Endothelial cell of umbilical vein (primary cell): Measurements from ENCODE around the gene MAPKAP1. TPM values are rescaled to one million over a fixed set of nuclear protein-coding genes. Genes with fewer than 3 reads are reported as not detected.

Source experiments
- BruUV-seq: library from RNA; stranded (reverse); fragments of 400-500 nt; replicated peaks from 2 replicates; lab custom pipeline; 2021; lab: Mats Ljungman, UMichigan
- CTCF ChIA-PET: fragments of 300-600, 350-600 bp; sonication (Branson Sonifier 250); formaldehyde crosslinking; loops from one replicate; lab custom pipeline; 2021; ENCODE audit warnings: antibody characterized with exemption, inconsistent platforms; lab: Charles Lee
- POLR2A ChIA-PET: fragments of 300-600, 350-600 bp; sonication (Branson Sonifier 250); formaldehyde crosslinking; loops from one replicate; lab custom pipeline; 2021; ENCODE audit warnings: antibody characterized with exemption, inconsistent platforms; lab: Charles Lee
- DNase-seq: peaks from one replicate; pipeline ENCODE4 v3.0.0-alpha.2; 2011; ENCODE audit warnings: low read depth, low spot score
- FAIRE-seq: peaks from 2 replicates; lab custom pipeline; 2011; peaks lifted over from hg19 to GRCh38; lab: Jason Lieb, UNC
- H2AFZ ChIP-seq: 2 replicates; pipeline ENCODE4 v1.6.0; 2012; ENCODE audit warnings: low read depth, low read length, control low read depth, inconsistent platforms
- H3K27ac ChIP-seq: 2 replicates; pipeline ENCODE4 v1.5.1; 2011; ENCODE audit warnings: low read depth, mild to moderate bottlenecking, control low read depth, low read length, moderate library complexity; ENCODE audit not compliant: insufficient read depth
- H3K27me3 ChIP-seq, 2 experiments: 2 replicates each; pipeline versions ENCODE4 v1.6.0 to v1.6.1; 2011; ENCODE audit warnings: low read length in 2 of 2, mixed read lengths in 1 of 2; ENCODE audit not compliant: control insufficient read depth in 2 of 2, insufficient read depth in 2 of 2
- H3K36me3 ChIP-seq, 2 experiments: 2 replicates in 1 of 2; 3 replicates in 1 of 2; pipeline ENCODE4 v1.5.1; 2011; ENCODE audit warnings: low read length in 2 of 2, mild to moderate bottlenecking in 1 of 2, moderate library complexity in 1 of 2; ENCODE audit not compliant: control insufficient read depth in 2 of 2, insufficient read depth in 2 of 2; ENCODE audit errors: extremely low read depth in 1 of 2
- H3K4me1 ChIP-seq: 3 replicates; pipeline ENCODE4 v1.5.1; 2011; ENCODE audit warnings: mild to moderate bottlenecking, low read length; ENCODE audit not compliant: control insufficient read depth, insufficient read depth; ENCODE audit errors: extremely low read depth
- H3K4me2 ChIP-seq: 2 replicates; pipeline ENCODE4 v1.6.1; 2011; ENCODE audit warnings: low read length, control low read depth, mixed read lengths; ENCODE audit not compliant: insufficient read depth
- H3K4me3 ChIP-seq, 3 experiments: fragments of 200-600 bp in 1 of 3; sonication (generic), shearing (Covaris generic) in 1 of 3; replicated peaks in 1 of 3; 2 replicates each; pipeline ENCODE4 v1.5.1; 2011 to 2016; ENCODE audit warnings: control low read depth in 3 of 3, low read length in 3 of 3, mild to moderate bottlenecking in 2 of 3, inconsistent platforms in 1 of 3, low read depth in 1 of 3, moderate library complexity in 1 of 3; ENCODE audit not compliant: insufficient read depth in 1 of 3
- H3K79me2 ChIP-seq: 2 replicates; pipeline ENCODE4 v1.6.0; 2012; ENCODE audit warnings: low read length, inconsistent platforms; ENCODE audit not compliant: control insufficient read depth, insufficient read depth
- H3K9ac ChIP-seq: replicated peaks from 2 replicates; pipeline ENCODE3; 2011; ENCODE audit warnings: low read length, control low read depth; ENCODE audit not compliant: insufficient read depth; ENCODE audit errors: extremely low read depth
- H3K9me1 ChIP-seq: replicated peaks from 3 replicates; pipeline ENCODE4 v1.6.0; 2011; ENCODE audit warnings: mild to moderate bottlenecking, low read length; ENCODE audit not compliant: control insufficient read depth, insufficient read depth; ENCODE audit errors: extremely low read depth
- H3K9me3 ChIP-seq: replicated peaks from 2 replicates; pipeline ENCODE4 v1.5.1; 2012; ENCODE audit warnings: low read length, inconsistent platforms; ENCODE audit not compliant: control insufficient read depth, insufficient read depth
- H4K20me1 ChIP-seq: replicated peaks from 2 replicates; pipeline ENCODE3; 2011; ENCODE audit warnings: mild to moderate bottlenecking, low read length; ENCODE audit not compliant: control insufficient read depth, insufficient read depth; ENCODE audit errors: extremely low read depth
- EZH2 ChIP-seq: IDR thresholded peaks from 2 replicates; pipeline ENCODE4 v1.6.1; 2012; ENCODE audit warnings: borderline replicate concordance, low read depth, mild to moderate bottlenecking, moderate library complexity, low read length, inconsistent platforms; ENCODE audit not compliant: severe bottlenecking
- FOS ChIP-seq: IDR thresholded peaks from 2 replicates; pipeline ENCODE4 v1.6.1; 2011; ENCODE audit warnings: mild to moderate bottlenecking, low read length, moderate library complexity, borderline replicate concordance; ENCODE audit not compliant: insufficient read depth
- GATA2 ChIP-seq: IDR thresholded peaks from 2 replicates; pipeline ENCODE4 v1.7.0; 2011; ENCODE audit warnings: low read depth, mild to moderate bottlenecking, moderate library complexity, mixed read lengths, low read length; ENCODE audit not compliant: insufficient read length, insufficient read depth
- JUN ChIP-seq: IDR thresholded peaks from 2 replicates; pipeline ENCODE4 v1.6.1; 2011; ENCODE audit warnings: borderline replicate concordance, low read depth; ENCODE audit not compliant: insufficient read length, insufficient read depth
- MAX ChIP-seq: IDR thresholded peaks from 2 replicates; pipeline ENCODE4 v1.6.1; 2011; ENCODE audit not compliant: insufficient read depth, insufficient read length
- MYC ChIP-seq: IDR thresholded peaks from one replicate; pipeline ENCODE4 v1.6.1; 2011; ENCODE audit warnings: mild to moderate bottlenecking, low read depth, low read length
- POLR2A ChIP-seq: IDR thresholded peaks from 2 replicates; pipeline ENCODE4 v1.6.1; 2012; ENCODE audit warnings: low read depth, mild to moderate bottlenecking, control low read depth, low read length
- POLR2AphosphoS5 ChIP-seq: IDR thresholded peaks from 2 replicates; pipeline ENCODE4 v1.6.1; 2012; ENCODE audit warnings: low read depth, mild to moderate bottlenecking, control low read depth, low read length, moderate library complexity; ENCODE audit not compliant: insufficient read depth
- dilution Hi-C: fragments of 300-500 bp; cut with MboI; formaldehyde crosslinking; loops from one replicate; pipeline ENCODE4 v1.15.0; 2019; ENCODE audit warnings: low sequenced_read_pairs; ENCODE audit not compliant: extremely low pct_ligation_motif_present
- intact Hi-C: fragments of 100-400 bp; cut with micrococcal nuclease; formaldehyde crosslinking; loops from one replicate; pipeline ENCODE4 v1.10.0; 2022
- polyA plus RNA-seq, 4 experiments: library from polyadenylated mRNA; depleted of rRNA in 3 of 4; stranded (reverse) in 3 of 4; unstranded in 1 of 4; fragments of >200 nt; gene quantifications; 2 replicates each; pipeline versions ENCODE4 v1.2.1 to v1.2.3, GENCODE V29; 2011 to 2012; ENCODE audit warnings: missing spikeins in 1 of 4
- total RNA-seq: library from RNA; stranded (reverse); gene quantifications from 2 replicates; pipeline ENCODE4 v1.2.3, GENCODE V29; 2021
- TF ChIP-seq, protein P1 (sequence below), 2 donors: IDR thresholded peaks; 1 replicate in 1 of 2; 2 replicates in 1 of 2; pipeline ENCODE4 v1.5.1; 2011; ENCODE audit warnings: low read length in 2 of 2, mild to moderate bottlenecking in 2 of 2, moderate library complexity in 2 of 2, control low read depth in 1 of 2, inconsistent platforms in 1 of 2, low read depth in 1 of 2; ENCODE audit not compliant: insufficient read depth in 1 of 2; ENCODE audit errors: extremely low read depth in 1 of 2

Gene MAPKAP1
- total and polyA plus RNA-seq, 2 donors (not counting 3 experiments of a cell fraction or from before 2014, with no cell fraction given) = 61.9 to 99.1 TPM

GRCh38 chr9:125608489-125609224 lies 98.4 kb downstream of the MAPKAP1 start:
- peak; percentile 43 for DNase-seq
- Histone ChIP-seq H3K9ac (no peak overlapping the region), H3K36me3 (no peaks in the 10 kb centered on the region), H3K27me3 (no peaks in the 10 kb centered on the region), H3K79me2 (peaks cover 42% of the 10 kb centered on the region), H3K4me3 (no peak overlapping the region), H3K9me1 (no peaks in the 10 kb centered on the region), H4K20me1 (no peaks in the 10 kb centered on the region), H3K27ac (no peak overlapping the region), H3K4me1 (peaks cover 22% of the 10 kb centered on the region), H3K4me2 (no peak overlapping the region), H2AFZ (no peak overlapping the region), H3K9me3 (no peaks in the 10 kb centered on the region)
- FAIRE-seq = no peak
- intact Hi-C loops = no loop called here
- dilution Hi-C loops = no loop called here
- ChIA-PET CTCF (interaction anchor here (0.8 kb wide), 1 partner anchor 8 kb away, joined by 3 read pairs; no protein-coding TSS in a partner anchor), POLR2A (no interaction called here)
- TF ChIP-seq POLR2A = no peak
- TF ChIP-seq EZH2 = no peak
- TF ChIP-seq MYC = no peak
- TF ChIP-seq, protein P1, sequence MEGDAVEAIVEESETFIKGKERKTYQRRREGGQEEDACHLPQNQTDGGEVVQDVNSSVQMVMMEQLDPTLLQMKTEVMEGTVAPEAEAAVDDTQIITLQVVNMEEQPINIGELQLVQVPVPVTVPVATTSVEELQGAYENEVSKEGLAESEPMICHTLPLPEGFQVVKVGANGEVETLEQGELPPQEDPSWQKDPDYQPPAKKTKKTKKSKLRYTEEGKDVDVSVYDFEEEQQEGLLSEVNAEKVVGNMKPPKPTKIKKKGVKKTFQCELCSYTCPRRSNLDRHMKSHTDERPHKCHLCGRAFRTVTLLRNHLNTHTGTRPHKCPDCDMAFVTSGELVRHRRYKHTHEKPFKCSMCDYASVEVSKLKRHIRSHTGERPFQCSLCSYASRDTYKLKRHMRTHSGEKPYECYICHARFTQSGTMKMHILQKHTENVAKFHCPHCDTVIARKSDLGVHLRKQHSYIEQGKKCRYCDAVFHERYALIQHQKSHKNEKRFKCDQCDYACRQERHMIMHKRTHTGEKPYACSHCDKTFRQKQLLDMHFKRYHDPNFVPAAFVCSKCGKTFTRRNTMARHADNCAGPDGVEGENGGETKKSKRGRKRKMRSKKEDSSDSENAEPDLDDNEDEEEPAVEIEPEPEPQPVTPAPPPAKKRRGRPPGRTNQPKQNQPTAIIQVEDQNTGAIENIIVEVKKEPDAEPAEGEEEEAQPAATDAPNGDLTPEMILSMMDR (IDR thresholded peaks at IDR 0.05; ENCODE audit: extremely low read depth in 1 of 2, insufficient read depth in 1 of 2, low read depth in 1 of 2, low read length in 2 of 2) = no peak
- TF ChIP-seq MAX = no peak
- TF ChIP-seq JUN = no peak
- TF ChIP-seq POLR2AphosphoS5 = no peak
- TF ChIP-seq FOS = no peak
- TF ChIP-seq GATA2 = no peak
- BruUV-seq = no TSS peak
